Measurements from ENCODE around the gene TAP1.

Gene TAP1

DNA sequence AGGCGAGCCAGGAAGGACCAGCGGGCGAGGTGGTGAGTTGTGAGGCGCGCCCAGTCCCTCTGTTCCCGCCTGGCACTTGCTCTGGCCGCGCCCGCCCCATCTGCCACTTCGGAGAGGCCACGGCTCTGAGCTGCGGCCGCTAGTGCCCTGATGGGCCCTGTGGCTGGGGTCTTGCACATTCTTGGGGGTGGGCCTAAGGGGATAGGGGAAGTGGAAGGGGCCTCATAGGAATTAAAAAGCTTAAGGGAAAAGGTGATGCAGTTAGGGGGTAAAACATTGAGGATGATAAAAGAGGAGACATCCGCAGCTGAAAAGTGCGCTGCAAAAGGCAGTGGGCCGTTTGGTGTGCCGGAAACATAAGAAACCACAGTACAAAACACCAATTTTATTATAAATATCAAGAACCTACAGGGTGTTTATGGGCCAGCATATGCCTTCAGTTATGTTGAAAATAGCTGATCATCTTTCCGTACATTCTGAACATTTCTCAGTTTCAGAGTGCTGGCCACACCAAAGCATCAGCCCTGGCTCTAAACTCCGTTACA is 8.6 kb downstream of the TAP1 start:
- DNase-seq (ENCODE audit: low read depth): no peak
- TF ChIP-seq, protein P1, sequence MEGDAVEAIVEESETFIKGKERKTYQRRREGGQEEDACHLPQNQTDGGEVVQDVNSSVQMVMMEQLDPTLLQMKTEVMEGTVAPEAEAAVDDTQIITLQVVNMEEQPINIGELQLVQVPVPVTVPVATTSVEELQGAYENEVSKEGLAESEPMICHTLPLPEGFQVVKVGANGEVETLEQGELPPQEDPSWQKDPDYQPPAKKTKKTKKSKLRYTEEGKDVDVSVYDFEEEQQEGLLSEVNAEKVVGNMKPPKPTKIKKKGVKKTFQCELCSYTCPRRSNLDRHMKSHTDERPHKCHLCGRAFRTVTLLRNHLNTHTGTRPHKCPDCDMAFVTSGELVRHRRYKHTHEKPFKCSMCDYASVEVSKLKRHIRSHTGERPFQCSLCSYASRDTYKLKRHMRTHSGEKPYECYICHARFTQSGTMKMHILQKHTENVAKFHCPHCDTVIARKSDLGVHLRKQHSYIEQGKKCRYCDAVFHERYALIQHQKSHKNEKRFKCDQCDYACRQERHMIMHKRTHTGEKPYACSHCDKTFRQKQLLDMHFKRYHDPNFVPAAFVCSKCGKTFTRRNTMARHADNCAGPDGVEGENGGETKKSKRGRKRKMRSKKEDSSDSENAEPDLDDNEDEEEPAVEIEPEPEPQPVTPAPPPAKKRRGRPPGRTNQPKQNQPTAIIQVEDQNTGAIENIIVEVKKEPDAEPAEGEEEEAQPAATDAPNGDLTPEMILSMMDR (IDR thresholded peaks at IDR 0.05; ENCODE audit: insufficient read depth, low read depth, low read length, missing control alignments): no peak
- H3K4me3 ChIP-seq (ENCODE audit: low read depth, low read length): peak overlapping the region; percentile 96

GRCh38 chr6:32843979-32844838 is 9.3 kb downstream of the TAP1 start, which contains the start of gene PSMB8:
Gene PSMB8, minus strand, starts transcription at chr6:32844047. Its CDS starts 51 bp downstream, at chr6:32843996.
- TF ChIP-seq, protein P1 (IDR thresholded peaks at IDR 0.05; ENCODE audit: insufficient read depth, low read depth, low read length, missing control alignments): no peak
- peak; percentile 98 for DNase-seq (ENCODE audit: low read depth)
- peak within 1 kb of the TSS; percentile 96 for H3K4me3 ChIP-seq (ENCODE audit: low read depth, low read length)

DNA sequence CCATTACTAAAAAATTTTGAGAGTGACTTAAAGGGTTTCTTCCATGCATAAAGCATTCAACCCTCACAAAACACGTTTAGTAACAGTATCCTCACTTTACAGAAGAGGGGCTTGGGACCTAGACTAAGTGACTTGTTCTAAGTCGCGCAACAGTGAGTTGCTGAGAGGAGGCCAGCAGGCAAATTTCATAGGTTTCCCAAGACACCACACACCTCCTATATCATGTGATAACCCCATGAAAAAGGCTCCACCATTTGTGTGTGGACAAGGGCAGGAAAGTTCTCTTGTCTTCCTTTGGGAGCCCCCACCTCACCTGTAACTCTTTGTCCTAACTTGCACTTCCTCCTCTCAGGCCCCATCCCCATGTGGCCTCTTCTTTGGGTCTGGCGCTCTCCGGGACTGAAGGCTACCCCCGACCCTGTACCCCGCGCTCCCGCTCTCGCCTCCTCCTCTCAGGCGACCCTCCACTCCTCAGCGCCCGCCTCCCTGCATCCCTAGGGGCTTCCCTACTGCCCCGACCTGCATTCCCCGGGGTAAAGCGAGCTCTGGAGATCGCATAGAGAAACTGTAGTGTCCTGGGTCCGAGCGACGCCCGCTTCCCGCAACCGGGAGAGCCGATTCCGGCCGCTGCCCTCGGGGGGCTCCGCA is 10.0 kb downstream of the TAP1 start:
- peak overlapping the region; percentile 96 for H3K4me3 ChIP-seq (ENCODE audit: low read depth, low read length)
- DNase-seq (ENCODE audit: low read depth): peak; percentile 47
- TF ChIP-seq, protein P1 (IDR thresholded peaks at IDR 0.05; ENCODE audit: insufficient read depth, low read depth, low read length, missing control alignments): no peak

DNA sequence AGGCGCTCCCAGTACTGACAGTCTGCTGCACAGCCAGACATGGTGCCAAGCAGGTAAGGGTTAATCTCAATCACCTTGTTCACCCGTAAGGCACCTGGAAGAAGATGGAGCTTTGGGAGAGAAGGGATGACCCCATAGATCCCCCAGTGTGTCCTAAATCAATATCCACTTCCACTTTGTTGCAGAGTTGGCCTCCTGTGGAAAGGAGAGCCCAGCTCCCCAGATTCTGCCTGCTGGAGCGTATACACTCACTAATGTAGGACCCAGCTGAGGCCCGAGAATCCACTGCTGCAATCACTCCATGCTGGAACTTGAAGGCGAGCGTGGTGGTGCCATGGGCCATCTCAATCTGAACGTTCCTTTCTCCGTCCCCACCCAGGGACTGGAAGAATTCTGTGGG is 10.8 kb downstream of the TAP1 start:
- TF ChIP-seq, protein P1 (IDR thresholded peaks at IDR 0.05; ENCODE audit: insufficient read depth, low read depth, low read length, missing control alignments): no peak
- H3K4me3 ChIP-seq (ENCODE audit: low read depth, low read length): peak overlapping the region; percentile 96
- no peak for DNase-seq (ENCODE audit: low read depth)

- no peak for DNase-seq (ENCODE audit: low read depth)
- peak overlapping the region; percentile 96 for H3K4me3 ChIP-seq (ENCODE audit: low read depth, low read length)
- TF ChIP-seq, protein P1 (IDR thresholded peaks at IDR 0.05; ENCODE audit: insufficient read depth, low read depth, low read length, missing control alignments): no peak
Observed at GRCh38 chr6:32842021-32842650, 11.4 kb downstream of the TAP1 start.

GRCh38 chr6:32840604-32841246 is 12.8 kb downstream of the TAP1 start:
- peak; percentile 81 for DNase-seq (ENCODE audit: low read depth)
- TF ChIP-seq, protein P1 (IDR thresholded peaks at IDR 0.05; ENCODE audit: insufficient read depth, low read depth, low read length, missing control alignments): no peak
- H3K4me3 ChIP-seq (ENCODE audit: low read depth, low read length): no peak overlapping the region; the same call in 1 of the 2 replicates

Data from GM12865 (cell line).